ENCODE data around the gene ME1.
"Not testable (repeated sequence)": the region's sequence is repeated elsewhere in the genome, so short reads cannot be mapped to it uniquely, and the experiment has no call there.

Gene ME1

GRCh38 chr6:83252719-83253118 lies 178.1 kb downstream of the ME1 start:
- no peak for DNase-seq

DNA sequence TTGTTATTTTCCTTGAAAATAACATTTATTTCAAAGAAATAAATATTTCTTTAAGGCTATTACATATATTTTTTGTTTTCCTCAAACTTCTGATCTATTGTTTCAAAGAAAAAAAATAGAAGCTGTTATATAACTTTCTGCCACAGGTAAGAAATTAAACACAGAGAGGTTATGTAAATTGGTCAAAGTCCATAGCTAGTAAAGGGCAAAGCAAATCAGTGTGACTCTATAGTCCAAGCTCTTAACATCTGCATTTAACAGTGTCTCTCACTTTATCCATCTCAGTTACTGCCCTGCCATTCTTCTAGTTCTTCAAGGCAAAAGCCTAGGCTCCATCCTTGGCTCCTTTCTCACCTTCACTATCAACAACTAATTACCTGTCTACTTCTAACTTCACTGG lies 180.6 kb downstream of the ME1 start:
- no peak for DNase-seq

DNA sequence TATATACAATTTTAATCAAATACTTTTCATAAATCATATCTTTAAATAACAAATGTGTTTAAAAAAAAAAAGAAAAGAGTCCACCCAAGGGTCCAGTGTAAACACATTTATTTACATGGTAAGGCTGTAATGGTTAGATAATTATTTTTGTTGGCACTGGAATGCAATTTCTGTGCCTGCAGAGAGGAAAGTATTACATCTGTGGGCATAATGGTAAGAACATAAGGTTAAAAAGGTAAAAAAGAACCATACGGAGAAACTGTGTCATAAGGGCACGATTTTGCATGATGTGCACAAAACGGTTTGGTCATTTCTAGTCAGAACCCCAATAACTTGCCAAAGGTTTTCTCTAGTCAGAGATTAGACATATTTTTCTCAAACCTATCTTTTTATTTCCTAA lies 183.4 kb downstream of the ME1 start:
- DNase-seq: no peak

GRCh38 chr6:83231146-83231545 lies 199.7 kb downstream of the ME1 start:
- no peak for DNase-seq

DNA sequence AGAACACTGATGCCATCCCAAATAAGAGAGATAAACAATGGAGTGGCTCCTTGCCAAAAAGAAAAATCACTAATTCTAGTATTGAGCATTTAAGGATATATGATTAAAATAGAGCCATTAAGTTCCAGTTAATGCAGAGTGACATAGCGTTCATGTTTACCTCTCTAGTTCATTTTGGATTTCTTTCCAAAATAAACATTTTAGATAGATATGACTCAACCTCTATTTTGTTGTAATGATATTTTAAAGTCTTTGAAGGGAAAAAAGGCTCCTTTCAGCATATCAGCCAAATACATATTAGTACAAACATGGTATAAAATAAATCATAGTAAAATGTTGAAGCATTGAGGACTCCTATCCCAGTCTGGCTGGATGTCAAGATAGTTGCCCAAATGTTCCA lies 204.3 kb downstream of the ME1 start:
- no peak for DNase-seq

- DNase-seq: peak; percentile 21 to 51
Observed at GRCh38 chr6:83221889-83222479, 208.9 kb downstream of the ME1 start.

- DNase-seq: no peak
Observed at GRCh38 chr6:83221276-83221675, 209.6 kb downstream of the ME1 start.

- no peak for DNase-seq
Observed at GRCh38 chr6:83220121-83220520, 210.7 kb downstream of the ME1 start.

DNA sequence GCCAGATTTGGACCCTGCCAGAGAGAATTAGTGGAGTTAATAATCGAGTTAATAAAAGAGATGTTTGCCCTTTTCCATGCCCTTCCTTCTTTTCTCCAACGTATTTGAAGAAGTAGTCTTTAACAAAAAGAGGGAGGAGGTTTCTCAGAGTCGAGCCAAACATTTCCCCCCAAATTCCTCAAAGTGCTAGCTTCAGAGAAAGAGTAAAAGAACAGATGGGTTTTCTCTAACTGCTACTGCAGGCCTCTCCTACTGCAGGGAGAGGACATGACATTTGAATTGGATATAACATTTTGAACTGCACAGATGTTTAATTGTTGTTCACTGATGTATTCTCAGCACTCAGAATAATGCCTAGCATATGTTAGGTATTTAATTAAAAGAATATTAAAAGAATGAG lies 212.2 kb downstream of the ME1 start:
- no peak for DNase-seq

- no peak for DNase-seq
Observed at GRCh38 chr6:83216806-83217205, 214.0 kb downstream of the ME1 start.

DNA sequence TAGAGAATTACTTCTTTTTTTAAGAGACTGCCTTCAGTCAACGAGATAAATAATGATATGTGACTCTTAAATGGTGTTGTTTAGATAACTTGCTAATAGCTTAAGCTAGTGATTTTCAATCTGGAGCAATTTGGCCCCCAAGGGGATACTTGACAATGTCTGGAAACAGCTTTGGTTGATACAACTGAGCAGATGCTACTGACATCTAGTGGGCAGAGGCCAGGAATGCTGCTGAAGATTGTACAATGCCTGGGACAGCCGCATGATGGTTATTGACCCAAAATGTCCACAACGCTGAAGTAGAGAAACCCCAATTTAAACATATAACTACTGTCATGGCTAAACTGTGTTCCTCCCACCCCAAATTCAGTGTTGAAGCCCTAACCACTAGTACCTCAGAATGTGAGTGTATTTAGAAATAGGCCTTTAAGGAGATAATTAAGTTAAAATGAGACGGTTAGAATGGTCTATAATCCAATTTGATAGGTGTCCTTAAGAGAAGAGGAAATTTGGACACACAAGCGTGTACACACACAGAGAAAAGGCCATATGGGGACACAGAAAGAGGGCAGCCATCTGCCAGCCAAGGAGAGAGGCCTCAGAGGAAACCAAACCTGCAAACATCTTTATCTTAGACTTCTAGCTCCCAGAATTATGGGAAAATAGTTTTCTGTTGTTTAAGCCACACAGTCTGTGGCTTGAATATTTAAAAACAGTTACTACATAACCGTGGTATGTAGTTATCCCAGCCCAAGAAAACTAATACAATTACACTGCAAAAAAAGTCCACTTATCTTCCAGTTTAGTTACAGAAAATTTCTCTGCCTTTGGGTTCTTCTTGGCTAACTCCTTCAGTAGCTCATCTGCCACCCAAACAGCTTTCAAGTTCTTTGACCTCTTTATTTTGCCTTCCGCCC lies 215.5 kb downstream of the ME1 start:
- peak; percentile 60 to 82 for DNase-seq

DNA sequence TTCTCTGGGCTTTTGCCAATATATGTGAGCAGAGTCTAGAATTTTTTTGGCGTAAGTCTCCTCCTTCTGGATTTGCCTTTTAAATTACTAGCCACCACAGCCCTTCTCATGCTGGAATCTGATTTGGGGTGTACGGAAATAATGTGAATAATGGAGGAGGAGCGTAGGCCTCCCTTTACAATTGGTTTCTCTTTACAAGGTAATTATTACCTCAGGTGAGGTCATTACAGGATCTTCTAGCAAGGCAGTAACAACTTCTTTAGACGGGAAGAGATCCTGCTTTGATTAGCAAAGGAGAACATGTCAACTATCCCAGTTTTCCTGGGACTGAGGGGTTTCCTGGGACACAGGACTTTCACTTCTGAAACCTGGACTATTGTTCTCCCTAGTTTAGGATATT lies 228.8 kb downstream of the ME1 start:
- no peak for DNase-seq

DNA sequence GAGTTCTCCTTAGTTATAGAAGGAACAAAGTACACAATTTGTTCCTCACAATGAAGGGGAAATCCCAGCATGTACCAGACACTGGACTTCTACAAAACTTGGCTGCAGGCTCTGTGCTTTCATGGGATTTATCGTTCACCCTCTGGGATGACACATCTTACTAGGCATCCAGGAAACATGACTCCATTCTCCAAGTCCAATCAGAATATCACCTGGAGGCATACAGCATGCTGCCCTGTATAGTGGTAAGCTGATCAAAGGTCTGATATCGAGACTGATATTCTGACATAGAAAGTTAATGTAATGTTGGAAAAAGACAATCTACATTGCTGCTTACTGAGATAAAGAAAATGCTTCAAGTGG lies 231.0 kb downstream of the ME1 start:
- no peak for DNase-seq

- no peak for DNase-seq
Observed at GRCh38 chr6:83199173-83199862, 231.5 kb downstream of the ME1 start.

GRCh38 chr6:83198486-83199172 lies 232.2 kb downstream of the ME1 start:
- no peak for DNase-seq

GRCh38 chr6:83193747-83194566 lies 236.9 kb downstream of the ME1 start:
- peak; percentile 49 to 81 for DNase-seq

DNA sequence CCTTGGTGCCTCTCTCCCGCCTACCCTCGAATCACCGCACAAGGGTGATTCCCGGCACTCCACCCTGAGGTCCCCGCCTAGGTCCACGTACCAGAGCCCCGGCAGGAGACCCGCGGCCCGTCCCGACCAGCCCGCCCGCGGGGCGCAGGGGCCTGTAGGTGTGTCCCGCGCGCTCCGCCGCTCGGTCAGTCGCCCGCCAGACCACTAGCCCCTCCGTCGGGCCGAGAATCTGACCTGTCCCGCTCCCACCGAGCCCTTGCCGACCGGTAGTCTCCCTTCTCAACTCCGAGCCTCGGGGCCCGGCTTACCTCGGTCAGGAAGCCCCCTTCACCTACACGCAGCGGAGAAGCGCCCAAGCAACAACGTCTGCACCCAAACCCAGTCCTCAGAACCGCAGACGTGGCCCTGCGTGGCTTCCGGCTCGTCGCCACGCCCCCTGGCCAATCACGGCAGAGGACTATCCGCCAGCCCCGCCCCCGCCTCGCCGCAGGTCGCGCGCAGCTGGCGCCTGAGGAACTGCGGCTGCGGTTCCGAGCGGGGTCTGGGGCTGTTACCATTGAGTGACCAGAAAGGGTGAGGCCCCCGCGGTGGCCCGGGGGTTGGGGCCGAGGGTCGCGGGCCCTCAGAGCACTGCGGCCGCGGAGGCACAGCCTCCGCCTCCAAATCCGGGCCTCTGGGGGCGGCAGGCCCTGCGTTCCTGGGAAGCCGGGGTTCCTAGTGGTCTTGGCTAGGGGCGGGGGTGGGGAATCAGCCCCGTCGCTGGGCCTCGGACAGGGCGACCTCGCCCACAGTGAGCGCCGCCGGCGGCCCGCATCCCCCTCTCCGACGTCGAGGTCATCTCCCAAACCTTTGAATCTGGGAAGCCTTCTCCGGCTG lies 237.7 kb downstream of the ME1 start, which contains the start of the genes PGM3 and RWDD2A:
TSS of gene PGM3 (minus strand) at position 395 of the 876 bp plus-strand sequence. CDS start 2,253 bp downstream, outside the sequence.
TSS of gene RWDD2A (plus strand) at position 487 of the 876 bp plus-strand sequence. CDS start 1,095 bp downstream, outside the sequence.
- DNase-seq: peak; percentile 73 to 94

DNA sequence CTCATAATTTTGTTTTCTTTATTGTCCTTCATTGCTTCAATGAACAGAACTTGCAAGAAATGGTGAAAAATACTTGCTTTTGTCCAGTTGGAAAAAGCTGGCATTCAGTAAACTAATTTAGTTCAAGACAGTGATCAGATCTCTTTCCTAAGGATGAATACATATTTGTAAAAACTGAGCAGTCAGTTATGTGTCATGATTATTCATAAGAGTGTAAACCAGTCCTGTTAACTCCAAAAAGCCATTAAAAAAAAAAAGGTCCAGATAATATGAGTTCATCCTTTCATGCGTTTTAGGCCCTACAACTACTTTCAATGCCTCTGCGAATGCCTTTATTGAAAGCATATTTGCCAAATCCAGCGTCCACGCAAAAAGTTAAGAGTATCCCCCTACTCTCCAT lies 238.4 kb downstream of the ME1 start:
- DNase-seq: peak in 1 of 2 experiments; percentile 22

- not testable (repeated sequence) for DNase-seq
Observed at GRCh38 chr6:83191974-83192373, 238.9 kb downstream of the ME1 start.

DNA sequence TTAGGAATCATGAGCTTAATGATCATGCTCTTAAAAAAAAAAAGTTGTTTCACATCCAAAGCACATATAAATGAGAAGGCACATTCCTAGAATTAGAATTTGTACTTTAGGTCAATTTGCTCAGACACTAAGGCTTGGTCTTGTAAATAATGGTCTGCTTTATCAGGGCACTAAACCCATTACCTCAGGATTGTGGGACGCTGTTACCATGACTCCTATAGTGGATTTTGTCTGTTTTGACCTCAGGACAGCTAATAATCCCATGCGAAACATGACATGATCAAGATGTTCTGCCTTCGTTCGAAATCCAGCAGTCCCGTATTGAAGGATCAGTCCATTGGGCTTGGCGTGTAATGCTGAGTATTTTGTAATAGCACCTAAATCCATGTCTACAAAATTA lies 240.2 kb downstream of the ME1 start:
- no peak for DNase-seq

DNA sequence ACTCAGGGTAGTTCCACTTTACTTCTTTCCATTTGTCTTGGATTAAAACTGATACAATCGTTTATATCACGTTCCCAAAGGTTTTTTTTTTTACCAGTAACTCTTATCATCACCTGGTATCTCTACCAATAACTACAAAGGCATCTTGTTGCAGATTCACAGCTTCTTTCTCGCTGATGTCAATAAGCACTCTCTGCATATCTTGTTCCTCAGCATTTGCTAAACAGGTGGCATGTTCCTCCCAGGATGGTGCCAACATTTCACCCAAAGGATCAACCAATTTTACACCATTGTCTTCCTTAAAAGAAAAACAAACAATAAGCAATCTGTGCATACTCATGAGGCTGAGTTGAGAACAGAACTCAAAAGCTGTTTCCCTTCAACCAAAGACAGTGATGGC lies 242.3 kb downstream of the ME1 start:
- no peak for DNase-seq

Data from NCI-H526 (cell line).